Measurements from ENCODE around the gene KCTD16.

Gene KCTD16

DNA sequence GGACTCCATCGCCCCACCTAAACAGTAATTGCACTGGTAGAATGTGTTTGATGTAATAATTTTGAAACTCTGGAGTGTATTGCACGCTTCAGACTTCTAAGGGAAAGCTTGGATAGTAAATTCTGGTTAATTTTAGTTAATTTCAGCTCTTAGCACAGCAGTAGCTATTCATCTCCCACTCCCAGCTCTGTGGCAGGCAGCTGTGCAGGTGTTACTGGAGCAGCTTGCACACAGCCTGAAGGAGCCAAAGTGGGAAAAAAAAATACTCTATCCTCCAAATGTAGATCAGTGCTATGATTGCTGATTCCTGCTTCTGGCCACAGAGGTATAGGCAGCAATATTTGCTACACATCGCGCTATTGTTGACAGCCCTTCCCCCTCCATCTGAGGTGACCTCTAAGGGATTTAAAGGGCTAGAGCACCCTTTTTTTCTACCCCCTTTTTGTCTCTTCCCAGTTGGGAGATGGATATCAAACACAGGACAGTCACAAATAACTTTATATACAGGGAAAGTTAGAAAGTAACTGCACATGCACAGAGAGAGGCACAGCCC lies 97.4 kb downstream of the KCTD16 start:
- no peaks in the 10 kb centered on the region for H3K27me3 ChIP-seq (ENCODE audit: control insufficient read depth, insufficient read depth, low read length)
- no peaks in the 10 kb centered on the region for H3K36me3 ChIP-seq (ENCODE audit: control insufficient read depth, low read depth, low read length)
- no peak overlapping the region for H3K4me3 ChIP-seq (ENCODE audit: low read length)
- peaks cover 7% of the 10 kb centered on the region for H3K4me1 ChIP-seq (ENCODE audit: control insufficient read depth, low read depth, low read length)
- H3K27ac ChIP-seq (ENCODE audit: low read length) = no peak overlapping the region
- H3K9ac ChIP-seq (ENCODE audit: low read length) = no peak overlapping the region
- H3K9me3 ChIP-seq (ENCODE audit: control insufficient read depth, low read depth, low read length) = no peaks in the 10 kb centered on the region

- Histone ChIP-seq H3K27me3 (ENCODE audit: control insufficient read depth, insufficient read depth, low read length) (no peaks in the 10 kb centered on the region), H3K4me1 (ENCODE audit: control insufficient read depth, low read depth, low read length) (no peaks in the 10 kb centered on the region), H3K9me3 (ENCODE audit: control insufficient read depth, low read depth, low read length) (no peaks in the 10 kb centered on the region), H3K27ac (ENCODE audit: low read length) (no peak overlapping the region), H3K9ac (ENCODE audit: low read length) (no peak overlapping the region), H3K36me3 (ENCODE audit: control insufficient read depth, low read depth, low read length) (no peaks in the 10 kb centered on the region), H3K4me3 (ENCODE audit: low read length) (no peak overlapping the region)
Measured at GRCh38 chr5:144273232-144274027, 102.8 kb downstream of the KCTD16 start.

GRCh38 chr5:144275329-144275728 lies 104.7 kb downstream of the KCTD16 start:
- H3K27ac ChIP-seq (ENCODE audit: low read length) = no peak overlapping the region
- H3K9ac ChIP-seq (ENCODE audit: low read length) = no peak overlapping the region

GRCh38 chr5:144276034-144276822 lies 105.6 kb downstream of the KCTD16 start:
- Histone ChIP-seq H3K4me1 (ENCODE audit: control insufficient read depth, low read depth, low read length) (no peaks in the 10 kb centered on the region), H3K4me3 (ENCODE audit: low read length) (no peak overlapping the region), H3K9me3 (ENCODE audit: control insufficient read depth, low read depth, low read length) (no peaks in the 10 kb centered on the region), H3K36me3 (ENCODE audit: control insufficient read depth, low read depth, low read length) (no peaks in the 10 kb centered on the region), H3K27ac (ENCODE audit: low read length) (no peak overlapping the region), H3K27me3 (ENCODE audit: control insufficient read depth, insufficient read depth, low read length) (no peaks in the 10 kb centered on the region), H3K9ac (ENCODE audit: low read length) (no peak overlapping the region)

More at GRCh38 chr5:144275329-144275728, 104.7 kb downstream of the KCTD16 start:
- Histone ChIP-seq H3K4me1 (ENCODE audit: control insufficient read depth, low read depth, low read length) (no peaks in the 10 kb centered on the region), H3K9me3 (ENCODE audit: control insufficient read depth, low read depth, low read length) (no peaks in the 10 kb centered on the region), H3K27me3 (ENCODE audit: control insufficient read depth, insufficient read depth, low read length) (no peaks in the 10 kb centered on the region), H3K36me3 (ENCODE audit: control insufficient read depth, low read depth, low read length) (no peaks in the 10 kb centered on the region), H3K4me3 (ENCODE audit: low read length) (no peak overlapping the region)

- Histone ChIP-seq H3K36me3 (ENCODE audit: control insufficient read depth, low read depth, low read length) (no peaks in the 10 kb centered on the region), H3K4me3 (ENCODE audit: low read length) (no peak overlapping the region), H3K27me3 (ENCODE audit: control insufficient read depth, insufficient read depth, low read length) (no peaks in the 10 kb centered on the region), H3K27ac (ENCODE audit: low read length) (no peak overlapping the region), H3K9me3 (ENCODE audit: control insufficient read depth, low read depth, low read length) (no peaks in the 10 kb centered on the region), H3K4me1 (ENCODE audit: control insufficient read depth, low read depth, low read length) (peaks cover 6% of the 10 kb centered on the region), H3K9ac (ENCODE audit: low read length) (no peak overlapping the region)
Measured at GRCh38 chr5:144281784-144282183, 111.1 kb downstream of the KCTD16 start.

GRCh38 chr5:144284036-144284435 lies 113.4 kb downstream of the KCTD16 start:
- H3K4me3 ChIP-seq (ENCODE audit: low read length) = no peak overlapping the region
- H3K9me3 ChIP-seq (ENCODE audit: control insufficient read depth, low read depth, low read length) = no peaks in the 10 kb centered on the region
- no peak overlapping the region for H3K27ac ChIP-seq (ENCODE audit: low read length)
- H3K4me1 ChIP-seq (ENCODE audit: control insufficient read depth, low read depth, low read length) = peaks cover 6% of the 10 kb centered on the region
- H3K36me3 ChIP-seq (ENCODE audit: control insufficient read depth, low read depth, low read length) = no peaks in the 10 kb centered on the region
- H3K9ac ChIP-seq (ENCODE audit: low read length) = no peak overlapping the region
- H3K27me3 ChIP-seq (ENCODE audit: control insufficient read depth, insufficient read depth, low read length) = no peaks in the 10 kb centered on the region

- no peak overlapping the region for H3K9ac ChIP-seq (ENCODE audit: low read length)
- H3K4me1 ChIP-seq (ENCODE audit: control insufficient read depth, low read depth, low read length) = peaks cover 6% of the 10 kb centered on the region
- H3K27me3 ChIP-seq (ENCODE audit: control insufficient read depth, insufficient read depth, low read length) = no peaks in the 10 kb centered on the region
- H3K9me3 ChIP-seq (ENCODE audit: control insufficient read depth, low read depth, low read length) = no peaks in the 10 kb centered on the region
- no peaks in the 10 kb centered on the region for H3K36me3 ChIP-seq (ENCODE audit: control insufficient read depth, low read depth, low read length)
- H3K27ac ChIP-seq (ENCODE audit: low read length) = no peak overlapping the region
- H3K4me3 ChIP-seq (ENCODE audit: low read length) = no peak overlapping the region
Measured at GRCh38 chr5:144284931-144285502, 114.3 kb downstream of the KCTD16 start.

DNA sequence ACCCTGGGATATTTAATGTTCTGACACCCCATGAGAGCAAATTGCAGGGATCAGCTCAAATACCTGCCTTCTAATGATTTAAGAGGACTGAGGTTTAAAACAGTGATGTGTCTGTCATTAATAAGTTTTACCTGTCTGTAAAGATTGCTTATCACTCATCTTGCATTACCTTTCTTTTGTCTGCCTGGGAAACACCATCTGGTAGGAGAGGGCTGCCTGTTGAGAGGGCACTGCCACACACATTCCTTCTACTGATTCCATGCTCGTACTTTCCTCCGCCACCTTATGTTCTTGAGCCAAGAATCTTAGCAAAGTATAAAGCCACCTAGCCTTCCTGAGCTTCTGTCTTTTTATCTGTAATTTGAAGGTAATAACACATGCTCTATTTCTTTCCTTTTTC lies 118.6 kb downstream of the KCTD16 start:
- H3K27ac ChIP-seq (ENCODE audit: low read length) = no peak overlapping the region
- H3K4me1 ChIP-seq (ENCODE audit: control insufficient read depth, low read depth, low read length) = peaks cover 6% of the 10 kb centered on the region
- H3K27me3 ChIP-seq (ENCODE audit: control insufficient read depth, insufficient read depth, low read length) = no peaks in the 10 kb centered on the region
- H3K36me3 ChIP-seq (ENCODE audit: control insufficient read depth, low read depth, low read length) = no peaks in the 10 kb centered on the region
- no peak overlapping the region for H3K9ac ChIP-seq (ENCODE audit: low read length)
- H3K9me3 ChIP-seq (ENCODE audit: control insufficient read depth, low read depth, low read length) = no peaks in the 10 kb centered on the region
- no peak overlapping the region for H3K4me3 ChIP-seq (ENCODE audit: low read length)

- no peaks in the 10 kb centered on the region for H3K36me3 ChIP-seq (ENCODE audit: control insufficient read depth, low read depth, low read length)
- H3K27ac ChIP-seq (ENCODE audit: low read length) = no peak overlapping the region
- H3K9ac ChIP-seq (ENCODE audit: low read length) = no peak overlapping the region
- no peak overlapping the region for H3K4me3 ChIP-seq (ENCODE audit: low read length)
- H3K4me1 ChIP-seq (ENCODE audit: control insufficient read depth, low read depth, low read length) = no peaks in the 10 kb centered on the region
- H3K9me3 ChIP-seq (ENCODE audit: control insufficient read depth, low read depth, low read length) = peaks cover 5% of the 10 kb centered on the region
- H3K27me3 ChIP-seq (ENCODE audit: control insufficient read depth, insufficient read depth, low read length) = no peaks in the 10 kb centered on the region
Measured at GRCh38 chr5:144292029-144292428, 121.4 kb downstream of the KCTD16 start.

GRCh38 chr5:144295284-144295683 lies 124.6 kb downstream of the KCTD16 start:
- no peak overlapping the region for H3K4me3 ChIP-seq (ENCODE audit: low read length)
- H3K27ac ChIP-seq (ENCODE audit: low read length) = no peak overlapping the region
- no peaks in the 10 kb centered on the region for H3K36me3 ChIP-seq (ENCODE audit: control insufficient read depth, low read depth, low read length)
- H3K27me3 ChIP-seq (ENCODE audit: control insufficient read depth, insufficient read depth, low read length) = no peaks in the 10 kb centered on the region
- H3K9ac ChIP-seq (ENCODE audit: low read length) = no peak overlapping the region
- peaks cover 8% of the 10 kb centered on the region for H3K9me3 ChIP-seq (ENCODE audit: control insufficient read depth, low read depth, low read length)
- peaks cover 15% of the 10 kb centered on the region for H3K4me1 ChIP-seq (ENCODE audit: control insufficient read depth, low read depth, low read length)

GRCh38 chr5:144297081-144297480 lies 126.4 kb downstream of the KCTD16 start:
- peaks cover 15% of the 10 kb centered on the region for H3K4me1 ChIP-seq (ENCODE audit: control insufficient read depth, low read depth, low read length)
- no peaks in the 10 kb centered on the region for H3K36me3 ChIP-seq (ENCODE audit: control insufficient read depth, low read depth, low read length)
- no peak overlapping the region for H3K4me3 ChIP-seq (ENCODE audit: low read length)
- H3K27ac ChIP-seq (ENCODE audit: low read length) = no peak overlapping the region
- no peak overlapping the region for H3K9ac ChIP-seq (ENCODE audit: low read length)
- no peaks in the 10 kb centered on the region for H3K27me3 ChIP-seq (ENCODE audit: control insufficient read depth, insufficient read depth, low read length)
- peaks cover 8% of the 10 kb centered on the region for H3K9me3 ChIP-seq (ENCODE audit: control insufficient read depth, low read depth, low read length)
